B cell (primary cell): ENCODE data around the gene CATSPERE.

Experiments used
- CTCF ChIP-seq: fragments of 200-600 bp; IDR thresholded peaks from one replicate; pipeline ENCODE4 v1.8.0; 2022; ENCODE audit warnings: antibody characterized with exemption, mild to moderate bottlenecking
- EZH2 ChIP-seq: IDR thresholded peaks from 2 replicates; pipeline ENCODE4 v1.6.1; 2012; ENCODE audit warnings: borderline replicate concordance, low read depth, mild to moderate bottlenecking, moderate library complexity, low read length; ENCODE audit not compliant: insufficient read depth, poor library complexity, severe bottlenecking

- no peak for TF ChIP-seq EZH2
- TF ChIP-seq CTCF = no peak
Observed at GRCh38 chr1:244461245-244462071, at the start of gene CATSPERE.
